Umbilical cord (tissue), 2 donors: ENCODE results near the gene SNN. TPM values are rescaled to one million over a fixed set of nuclear protein-coding genes. Genes with fewer than 3 reads are reported as not detected.
A peak's percentile ranks its signal among the peaks of the same experiment; 100 is the strongest.

Experiments
- DNase-seq: peaks from one replicate; pipeline ENCODE4 v3.0.0-alpha.2; 2015; ENCODE audit warnings: low spot score
- total RNA-seq: library from RNA; depleted of rRNA; stranded (reverse); fragments of >200 nt; gene quantifications from one replicate; pipeline ENCODE4 v1.2.3, GENCODE V29; 2014; ENCODE audit warnings: low replicate concordance; ENCODE audit not compliant: insufficient read depth

SNN gene
- total RNA-seq, 1 donor from 2014 or later = 6.0 TPM

GRCh38 chr16:11696266-11697012 is 28.2 kb downstream of the SNN start:
- no peak for DNase-seq

GRCh38 chr16:11697319-11697718 is 29.1 kb downstream of the SNN start:
- DNase-seq = no peak

GRCh38 chr16:11698271-11698689 is 30.0 kb downstream of the SNN start:
- no peak for DNase-seq

GRCh38 chr16:11699234-11699894 is 31.1 kb downstream of the SNN start:
- no peak for DNase-seq

- no peak for DNase-seq
Measured at GRCh38 chr16:11700264-11701029, 32.2 kb downstream of the SNN start.

GRCh38 chr16:11705311-11706025 is 37.2 kb downstream of the SNN start:
- peak; percentile 10 for DNase-seq

- DNase-seq = no peak
Measured at GRCh38 chr16:11706180-11706742, 38.0 kb downstream of the SNN start.

- no peak for DNase-seq
Measured at GRCh38 chr16:11707679-11708197, 39.5 kb downstream of the SNN start.

GRCh38 chr16:11708421-11708820 is 40.2 kb downstream of the SNN start:
- no peak for DNase-seq

GRCh38 chr16:11711662-11712061 is 43.4 kb downstream of the SNN start:
- DNase-seq = no peak

GRCh38 chr16:11712122-11712521 is 43.9 kb downstream of the SNN start:
- no peak for DNase-seq

- no peak for DNase-seq
Measured at GRCh38 chr16:11715246-11715947, 47.1 kb downstream of the SNN start.

GRCh38 chr16:11716336-11716735 is 48.1 kb downstream of the SNN start:
- DNase-seq = no peak

- no peak for DNase-seq
Measured at GRCh38 chr16:11717811-11718210, 49.6 kb downstream of the SNN start.

GRCh38 chr16:11719171-11719570 is 50.9 kb downstream of the SNN start:
- DNase-seq = no peak

GRCh38 chr16:11719762-11720161 is 51.5 kb downstream of the SNN start:
- no peak for DNase-seq

GRCh38 chr16:11721781-11722467 is 53.7 kb downstream of the SNN start:
- DNase-seq = no peak

- DNase-seq = no peak
Measured at GRCh38 chr16:11722468-11722808, 54.2 kb downstream of the SNN start.

- DNase-seq = no peak
Measured at GRCh38 chr16:11725457-11725856, 57.2 kb downstream of the SNN start.

- no peak for DNase-seq
Measured at GRCh38 chr16:11726008-11726407, 57.8 kb downstream of the SNN start.
